Naive thymus-derived CD4-positive, alpha-beta T cell (primary cell): ENCODE measurements around the gene BABAM1. TPM values are rescaled to one million over a fixed set of nuclear protein-coding genes. Genes with fewer than 3 reads are reported as not detected.

ENCODE experiments used
- ATAC-seq: fragments of 150-1000 bp; cut with Tn5 transposase; 2 replicates; pipeline ENCODE4 v1.10.0; 2021; ENCODE audit warnings: mild to moderate bottlenecking, moderate library complexity
- CTCF ChIA-PET: fragments of 350-600 bp; sonication (Branson Sonifier 250); formaldehyde crosslinking; loops from one replicate; lab custom pipeline; 2021; ENCODE audit warnings: antibody characterized with exemption; lab: Charles Lee
- POLR2A ChIA-PET: fragments of 350-600 bp; sonication (Branson Sonifier 250); formaldehyde crosslinking; loops from one replicate; lab custom pipeline; 2021; ENCODE audit warnings: antibody characterized with exemption, inconsistent platforms; lab: Charles Lee
- DNase-seq, 9 donors: peaks; one replicate each; pipeline versions ENCODE4 v3.0.0 to v3.0.0-alpha.2; 2020 to 2022; ENCODE audit warnings: mixed read lengths in 1 of 9
- H3K27ac ChIP-seq: one replicate; pipeline ENCODE4 v1.7.0; 2013; ENCODE audit warnings: mild to moderate bottlenecking, low read depth, low read length, moderate library complexity
- H3K27me3 ChIP-seq, 2 donors: one replicate each; pipeline ENCODE4 v1.7.0; 2013; ENCODE audit warnings: low read length in 2 of 2, mild to moderate bottlenecking in 2 of 2, moderate library complexity in 2 of 2; ENCODE audit not compliant: control insufficient read depth in 2 of 2, insufficient read depth in 2 of 2
- H3K36me3 ChIP-seq, 3 experiments: 1 replicate in 2 of 3; 2 replicates in 1 of 3; pipeline ENCODE4 v1.7.0; 2013; ENCODE audit warnings: low read length in 3 of 3, mild to moderate bottlenecking in 3 of 3, moderate library complexity in 1 of 3; ENCODE audit not compliant: insufficient read depth in 3 of 3, control insufficient read depth in 2 of 3
- H3K4me1 ChIP-seq, 2 donors: one replicate each; pipeline ENCODE4 v1.7.0; 2013; ENCODE audit warnings: low read length in 2 of 2, mild to moderate bottlenecking in 2 of 2, moderate library complexity in 1 of 2; ENCODE audit not compliant: control insufficient read depth in 2 of 2, insufficient read depth in 2 of 2
- H3K4me3 ChIP-seq: 2 replicates; pipeline ENCODE4 v1.7.0; 2013; ENCODE audit warnings: mild to moderate bottlenecking, low read length
- H3K9me3 ChIP-seq, 3 experiments: 1 replicate in 2 of 3; 2 replicates in 1 of 3; pipeline ENCODE4 v1.7.0; 2013; ENCODE audit warnings: low read length in 3 of 3; ENCODE audit not compliant: control insufficient read depth in 2 of 3
- H3K27ac Mint-ChIP-seq, 9 donors: one replicate each; pipeline ENCODE4 v1.8.0; 2020 to 2022; ENCODE audit warnings: mixed read lengths in 9 of 9, mild to moderate bottlenecking in 8 of 9, moderate library complexity in 5 of 9, inconsistent platforms in 2 of 9
- H3K27me3 Mint-ChIP-seq, 5 donors: one replicate each; pipeline ENCODE4 v1.8.0; 2021 to 2022; ENCODE audit warnings: mixed read lengths in 5 of 5, mild to moderate bottlenecking in 1 of 5
- H3K36me3 Mint-ChIP-seq, 5 donors: one replicate each; pipeline ENCODE4 v1.8.0; 2020 to 2022; ENCODE audit warnings: mixed read lengths in 5 of 5, mild to moderate bottlenecking in 3 of 5, inconsistent platforms in 1 of 5
- H3K4me1 Mint-ChIP-seq, 7 donors: one replicate each; pipeline ENCODE4 v1.8.0; 2020 to 2022; ENCODE audit warnings: mixed read lengths in 7 of 7, mild to moderate bottlenecking in 3 of 7, inconsistent platforms in 1 of 7
- H3K4me3 Mint-ChIP-seq, 10 donors: one replicate each; pipeline ENCODE4 v1.8.0; 2020 to 2022; ENCODE audit warnings: mild to moderate bottlenecking in 10 of 10, mixed read lengths in 10 of 10, moderate library complexity in 6 of 10, inconsistent platforms in 2 of 10
- H3K9me3 Mint-ChIP-seq, 11 donors: one replicate each; pipeline ENCODE4 v1.8.0; 2020 to 2022; ENCODE audit warnings: mixed read lengths in 11 of 11, mild to moderate bottlenecking in 4 of 11, inconsistent platforms in 1 of 11, moderate library complexity in 1 of 11
- intact Hi-C, 2 donors: fragments of 100-400 bp; cut with micrococcal nuclease; formaldehyde crosslinking; loops; one replicate each; pipeline ENCODE4 v1.15.1; 2023
- polyA plus RNA-seq, 2 donors: library from polyadenylated mRNA; unstranded; fragments of 300-500 nt; fragmentation: Illumina TruSeq; gene quantifications; one replicate each; pipeline ENCODE4 v1.2.3, GENCODE V29; 2021
- total RNA-seq, 6 experiments: library from RNA in 5 of 6; stranded (reverse) in 5 of 6; gene quantifications; 1 replicate in 5 of 6; 2 replicates in 1 of 6; pipeline ENCODE4 v1.2.3 and lab custom pipeline; 2021 to 2026

The BABAM1 gene
- total and polyA plus RNA-seq, 7 experiments from 2014 or later: 72.4 to 111 (median 95.6) TPM

DNA sequence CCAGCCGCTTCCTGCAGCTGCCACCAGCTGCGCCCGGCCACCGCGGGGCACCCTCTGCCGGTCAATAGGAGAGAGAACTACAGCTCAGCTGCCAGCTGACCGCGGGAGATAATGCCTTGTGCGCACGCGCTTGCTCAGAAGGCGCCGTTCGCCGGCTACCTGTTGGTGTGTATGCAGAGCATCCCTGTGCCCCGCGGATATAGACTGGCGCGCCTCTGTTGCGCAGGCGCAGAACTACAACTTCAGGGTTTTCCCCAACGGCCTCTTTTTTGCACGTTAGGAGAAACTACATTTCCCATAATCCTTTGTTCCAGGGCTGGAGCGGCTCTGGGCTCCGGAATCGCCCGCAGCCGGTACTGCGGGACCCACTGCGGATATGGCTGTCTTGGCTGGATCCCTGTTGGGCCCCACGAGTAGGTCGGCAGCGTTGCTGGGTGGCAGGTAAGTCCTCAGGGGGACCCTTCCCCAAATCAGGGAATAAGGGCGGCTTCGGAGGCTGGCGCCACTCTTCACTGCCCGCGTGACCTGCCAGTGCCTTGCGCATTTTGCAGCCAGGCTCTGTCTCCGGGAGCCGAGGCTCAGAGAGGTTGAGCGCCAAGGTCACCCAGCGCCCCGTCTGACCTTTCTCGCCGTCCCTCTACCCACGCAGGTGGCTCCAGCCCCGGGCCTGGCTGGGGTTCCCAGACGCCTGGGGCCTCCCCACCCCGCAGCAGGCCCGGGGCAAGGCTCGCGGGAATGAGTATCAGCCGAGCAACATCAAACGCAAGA, 38.5 kb downstream of the BABAM1 start, which contains the start of gene MRPL34:
Gene MRPL34, plus strand, starts transcription at position 356 of the 768 bp plus-strand sequence. Its CDS starts 21 bp downstream, at position 377.
- intact Hi-C loops: loop anchor here (1.0 to 10.0 kb wide), 13 partner anchors 13 to 1928 kb away; partner anchors contain the start of genes BABAM1 (in 2 of the 2), C19orf44 (in 2 of the 2), CALR3 (in 2 of the 2) and HAUS8 (in 2 of the 2)
- Mint-ChIP-seq H3K27ac (peak within 1 kb of the TSS; percentile 82 to 93 (median 90)), H3K4me1 (peaks cover 28 to 64% (median 57%) of the 10 kb centered on the region in 7 donors), H3K9me3 (no peaks in the 10 kb centered on the region), H3K36me3 (peaks cover 0 to 6% (median 0%) of the 10 kb centered on the region in 5 donors), H3K27me3 (no peaks in the 10 kb centered on the region), H3K4me3 (peak within 1 kb of the TSS; percentile 82 to 94 (median 90))
- POLR2A ChIA-PET: interaction anchor here (0.6 to 5.8 kb wide), 17 partner anchors 13 to 939 kb away, joined by 3 to 56 read pairs (median 5); partner anchors contain the start of genes ANKLE1, ANO8, BABAM1 and GTPBP3
- no peaks in the 10 kb centered on the region for H3K27me3 ChIP-seq
- H3K36me3 ChIP-seq: peaks cover 0 to 8% (median 0%) of the 10 kb centered on the region in 3 experiments
- H3K9me3 ChIP-seq: no peaks in the 10 kb centered on the region
- peak within 1 kb of the TSS; percentile 81 for H3K27ac ChIP-seq
- peak; percentile 81 to 96 (median 93) for DNase-seq
- H3K4me3 ChIP-seq: peak within 1 kb of the TSS; percentile 93
- peak; percentile 65 for ATAC-seq
- H3K4me1 ChIP-seq: peaks cover 22 to 32% of the 10 kb centered on the region in 2 donors
- CTCF ChIA-PET: interaction anchor here (0.6 to 1.3 kb wide), 8 partner anchors 9 to 588 kb away, joined by 3 to 5 read pairs (median 3); partner anchors contain the start of genes ANO8 and BABAM1

DNA sequence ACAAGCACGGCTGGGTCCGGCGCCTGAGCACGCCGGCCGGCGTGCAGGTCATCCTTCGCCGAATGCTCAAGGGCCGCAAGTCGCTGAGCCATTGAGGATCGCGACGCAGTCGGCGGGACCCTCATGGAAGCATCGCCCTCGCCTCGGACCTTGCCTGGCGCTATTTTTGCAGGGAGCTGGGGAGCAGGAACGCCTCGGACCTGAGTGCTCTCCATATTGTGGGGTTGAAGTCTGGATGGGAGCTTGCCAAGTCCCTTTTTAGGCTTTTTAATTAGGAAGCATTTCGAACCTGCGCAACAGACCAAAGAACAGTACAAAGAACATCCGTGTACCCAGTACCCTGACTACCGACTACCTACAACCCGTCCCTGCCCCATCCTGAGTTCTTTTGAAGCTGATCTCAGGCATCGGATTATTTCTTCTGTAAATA, 39.1 kb downstream of the BABAM1 start:
- Histone ChIP-seq H3K9me3 (no peaks in the 10 kb centered on the region), H3K36me3 (peaks cover 0 to 8% (median 0%) of the 10 kb centered on the region in 3 experiments), H3K27me3 (no peaks in the 10 kb centered on the region), H3K27ac (peak overlapping the region; percentile 81), H3K4me3 (peak overlapping the region; percentile 93), H3K4me1 (peaks cover 25 to 35% of the 10 kb centered on the region in 2 donors)
- ATAC-seq (no peak), DNase-seq (no peak)
- Mint-ChIP-seq H3K27ac (peak overlapping the region; percentile 70 to 92 (median 84)), H3K36me3 (peaks cover 0 to 6% (median 0%) of the 10 kb centered on the region in 5 donors), H3K9me3 (no peaks in the 10 kb centered on the region), H3K4me1 (peaks cover 30 to 68% (median 61%) of the 10 kb centered on the region in 7 donors), H3K27me3 (no peaks in the 10 kb centered on the region), H3K4me3 (peak overlapping the region; percentile 82 to 94 (median 90))
- CTCF ChIA-PET: interaction anchor here (0.6 to 0.7 kb wide), 6 partner anchors 16 to 181 kb away, joined by 3 to 7 read pairs (median 4); no protein-coding TSS in a partner anchor
- POLR2A ChIA-PET: interaction anchor here (0.6 to 5.8 kb wide), 10 partner anchors 18 to 939 kb away, joined by 3 to 56 read pairs (median 4); partner anchors contain the start of genes ANO8 and GTPBP3
- intact Hi-C loops: loop anchor here (5.0 to 10.0 kb wide), 6 partner anchors 101 to 1929 kb away; partner anchors contain the start of genes C19orf44 (in 2 of the 2), CALR3 (in 2 of the 2), AKAP8 (in 1 of the 2) and BST2 (in 1 of the 2)

DNA sequence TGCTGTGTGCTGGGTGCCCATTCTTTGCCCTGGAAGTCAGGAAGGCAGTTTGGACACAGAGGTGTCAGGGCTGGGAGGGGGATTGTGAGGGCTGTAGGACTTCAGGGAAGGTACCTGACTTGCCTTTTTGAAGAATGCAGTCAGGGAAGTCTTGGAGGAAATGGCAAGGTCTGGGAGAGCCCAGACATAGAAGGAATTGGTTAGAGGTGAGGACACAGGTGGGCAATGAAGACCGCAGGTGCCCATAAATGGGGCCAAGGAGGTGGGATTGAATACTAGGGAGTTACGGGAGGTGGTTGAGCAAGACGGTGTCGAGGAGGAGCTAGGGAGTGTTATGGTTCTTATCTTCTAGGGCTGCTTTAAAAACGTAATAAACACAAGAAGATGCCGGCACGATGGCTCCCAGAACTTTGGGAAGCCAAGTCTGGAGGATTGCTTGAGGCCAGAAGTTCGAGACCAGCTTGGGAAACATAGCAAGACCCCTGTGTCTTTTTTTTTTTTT, 40.7 kb downstream of the BABAM1 start:
- Histone ChIP-seq H3K27me3 (no peaks in the 10 kb centered on the region), H3K9me3 (no peaks in the 10 kb centered on the region), H3K4me3 (no peak overlapping the region), H3K4me1 (peaks cover 29 to 35% of the 10 kb centered on the region in 2 donors), H3K36me3 (peaks cover 0 to 21% (median 0%) of the 10 kb centered on the region in 3 experiments), H3K27ac (no peak overlapping the region)
- no peak for ATAC-seq
- H3K4me3 Mint-ChIP-seq: peak overlapping the region in 9 of 10 donors; percentile 6 to 90 (median 32)
- no peaks in the 10 kb centered on the region for H3K27me3 Mint-ChIP-seq
- POLR2A ChIA-PET: interaction anchor here (1.3 to 5.8 kb wide), 5 partner anchors 16 to 239 kb away, joined by 3 to 56 read pairs (median 17); partner anchors contain the start of genes ANO8, GTPBP3 and PGLS
- CTCF ChIA-PET: interaction anchor here (1.8 kb wide), 1 partner anchor 37 kb away, joined by 8 read pairs; no protein-coding TSS in a partner anchor
- intact Hi-C loops: loop anchor here (5.0 to 10.0 kb wide), 6 partner anchors 99 to 1931 kb away; partner anchors contain the start of genes C19orf44 (in 2 of the 2), CALR3 (in 2 of the 2), AKAP8 (in 1 of the 2) and BST2 (in 1 of the 2)
- no peaks in the 10 kb centered on the region for H3K9me3 Mint-ChIP-seq
- H3K4me1 Mint-ChIP-seq: peaks cover 32 to 69% (median 61%) of the 10 kb centered on the region in 7 donors
- no peak for DNase-seq
- peaks cover 0 to 6% (median 0%) of the 10 kb centered on the region in 5 donors for H3K36me3 Mint-ChIP-seq
- H3K27ac Mint-ChIP-seq: peak overlapping the region in 4 of 9 donors; percentile 62 to 89 (median 76)

DNA sequence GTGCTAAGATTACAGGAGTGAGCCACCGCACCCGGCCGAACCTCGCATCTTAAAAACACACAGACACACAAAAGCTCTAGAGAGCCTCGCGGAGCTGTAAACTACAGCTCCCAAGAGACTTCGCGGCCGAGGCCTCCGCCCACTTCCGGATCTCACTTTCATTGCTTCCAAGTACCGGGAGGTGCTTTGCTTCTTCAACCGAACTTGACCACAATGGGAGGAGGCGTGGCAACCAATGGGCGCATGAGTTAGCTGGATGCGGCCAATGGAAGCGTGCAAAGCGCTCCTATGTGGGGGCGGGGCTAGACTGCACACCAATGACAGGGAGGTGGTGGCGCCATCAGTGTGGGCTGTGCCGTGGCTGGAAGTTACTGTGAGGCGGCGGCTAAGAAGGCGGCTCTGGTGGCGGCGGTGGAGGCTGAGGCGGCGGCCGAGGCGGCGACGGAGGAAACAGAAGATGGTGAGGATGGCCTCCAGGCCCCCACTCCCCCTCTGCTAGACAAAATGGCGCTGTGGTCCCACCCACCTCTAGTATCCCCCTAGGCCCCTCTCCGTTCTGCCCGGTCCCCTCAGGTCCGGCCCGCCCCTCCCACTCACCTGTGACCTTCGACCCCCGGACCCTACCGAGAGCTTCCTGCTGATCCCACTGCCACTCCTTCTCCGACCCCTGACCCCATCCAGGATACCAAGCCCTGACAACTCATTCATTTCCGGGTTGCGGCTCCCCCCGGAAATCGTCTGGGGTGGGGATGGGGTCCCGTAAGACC, 42.1 kb downstream of the BABAM1 start, which contains the start of gene DDA1:
Gene DDA1, plus strand, starts transcription at position 366 of the 767 bp plus-strand sequence. Its CDS starts 92 bp downstream, at position 458.
- H3K36me3 ChIP-seq: peaks cover 0 to 29% (median 9%) of the 10 kb centered on the region in 3 experiments
- intact Hi-C loops: loop anchor here (1.0 to 10.0 kb wide), 13 partner anchors 17 to 1932 kb away; partner anchors contain the start of genes C19orf44 (in 2 of the 2), CALR3 (in 2 of the 2), GTPBP3 (in 2 of the 2) and HAUS8 (in 2 of the 2)
- peak within 1 kb of the TSS; percentile 91 to 100 (median 97) for H3K4me3 Mint-ChIP-seq
- ATAC-seq (peak; percentile 92), DNase-seq (peak; percentile 81 to 100 (median 99))
- H3K27me3 Mint-ChIP-seq: no peaks in the 10 kb centered on the region
- H3K4me1 Mint-ChIP-seq: peaks cover 32 to 60% (median 50%) of the 10 kb centered on the region in 7 donors
- peak within 1 kb of the TSS; percentile 87 for H3K27ac ChIP-seq
- no peaks in the 10 kb centered on the region for H3K27me3 ChIP-seq
- ChIA-PET CTCF (interaction anchor here (0.5 to 1.9 kb wide), 7 partner anchors 16 to 80 kb away, joined by 3 to 8 read pairs (median 5); partner anchors contain the start of gene BABAM1), POLR2A (interaction anchor here (0.6 to 5.8 kb wide), 14 partner anchors 12 to 1223 kb away, joined by 3 to 56 read pairs (median 4); partner anchors contain the start of genes ANO8, BABAM1, GTPBP3 and MVB12A)
- H3K36me3 Mint-ChIP-seq: peaks cover 0 to 8% (median 0%) of the 10 kb centered on the region in 5 donors
- H3K4me1 ChIP-seq: peaks cover 22 to 28% of the 10 kb centered on the region in 2 donors
- H3K9me3 ChIP-seq: no peaks in the 10 kb centered on the region
- H3K4me3 ChIP-seq: peak within 1 kb of the TSS; percentile 86
- peak within 1 kb of the TSS; percentile 91 to 98 (median 94) for H3K27ac Mint-ChIP-seq
- no peaks in the 10 kb centered on the region for H3K9me3 Mint-ChIP-seq

DNA sequence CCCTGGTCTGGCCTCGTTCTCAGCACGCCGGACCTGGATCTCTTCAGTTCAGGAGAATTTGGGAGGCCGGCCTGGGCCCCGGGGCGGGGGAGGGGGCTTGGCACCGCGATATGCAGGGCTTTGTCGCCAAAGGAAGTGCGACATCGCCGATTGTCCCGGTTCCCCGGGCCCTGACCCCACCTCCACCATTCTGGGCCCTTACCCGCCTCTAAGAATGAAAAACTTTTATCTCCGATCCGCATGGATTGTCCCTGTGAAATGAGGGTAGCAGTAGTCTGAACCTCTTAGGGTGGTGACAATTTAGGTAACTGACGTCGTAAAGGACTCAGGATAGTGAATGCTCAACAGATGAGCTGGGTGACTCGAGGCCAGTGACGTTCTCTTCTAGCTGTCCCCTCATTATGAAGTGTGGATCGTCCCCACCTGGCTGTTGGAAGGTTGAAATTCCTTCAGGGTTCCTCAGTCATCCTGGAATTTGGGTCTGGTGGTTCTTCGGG, 42.8 kb downstream of the BABAM1 start:
- ATAC-seq (no peak), DNase-seq (peak in 2 of 9 donors; percentile 26 to 36)
- CTCF ChIA-PET: interaction anchor here (0.6 to 1.9 kb wide), 6 partner anchors 17 to 185 kb away, joined by 3 to 6 read pairs (median 4); partner anchors contain the start of gene BABAM1
- POLR2A ChIA-PET: interaction anchor here (0.7 to 5.8 kb wide), 5 partner anchors 14 to 184 kb away, joined by 3 to 56 read pairs (median 17); partner anchors contain the start of genes ANO8, GTPBP3 and SLC27A1
- Histone ChIP-seq H3K4me3 (peak overlapping the region; percentile 86), H3K27me3 (no peaks in the 10 kb centered on the region), H3K9me3 (no peaks in the 10 kb centered on the region), H3K27ac (peak overlapping the region; percentile 87), H3K4me1 (peaks cover 22 to 25% of the 10 kb centered on the region in 2 donors), H3K36me3 (peaks cover 0 to 34% (median 10%) of the 10 kb centered on the region in 3 experiments)
- intact Hi-C loops: loop anchor here (1.0 to 10.0 kb wide), 13 partner anchors 18 to 1933 kb away; partner anchors contain the start of genes C19orf44 (in 2 of the 2), CALR3 (in 2 of the 2), GTPBP3 (in 2 of the 2) and HAUS8 (in 2 of the 2)
- peaks cover 29 to 53% (median 44%) of the 10 kb centered on the region in 7 donors for H3K4me1 Mint-ChIP-seq
- peaks cover 0 to 8% (median 0%) of the 10 kb centered on the region in 5 donors for H3K36me3 Mint-ChIP-seq
- H3K27me3 Mint-ChIP-seq: no peaks in the 10 kb centered on the region
- H3K9me3 Mint-ChIP-seq: no peaks in the 10 kb centered on the region
- peak overlapping the region; percentile 91 to 98 (median 94) for H3K27ac Mint-ChIP-seq
- H3K4me3 Mint-ChIP-seq: peak overlapping the region; percentile 91 to 100 (median 97)
